GM21515 (cell line): ENCODE measurements around the gene S100A12.
"Not testable (repeated sequence)": the region's sequence is repeated elsewhere in the genome, so short reads cannot be mapped to it uniquely, and the experiment has no call there.

ENCODE experiments used
- ATAC-seq: cut with Tn5 transposase; IDR thresholded peaks from one replicate; pipeline ENCODE4 v1.9.1; 2021; ENCODE audit not compliant: unreplicated experiment

The S100A12 gene

DNA sequence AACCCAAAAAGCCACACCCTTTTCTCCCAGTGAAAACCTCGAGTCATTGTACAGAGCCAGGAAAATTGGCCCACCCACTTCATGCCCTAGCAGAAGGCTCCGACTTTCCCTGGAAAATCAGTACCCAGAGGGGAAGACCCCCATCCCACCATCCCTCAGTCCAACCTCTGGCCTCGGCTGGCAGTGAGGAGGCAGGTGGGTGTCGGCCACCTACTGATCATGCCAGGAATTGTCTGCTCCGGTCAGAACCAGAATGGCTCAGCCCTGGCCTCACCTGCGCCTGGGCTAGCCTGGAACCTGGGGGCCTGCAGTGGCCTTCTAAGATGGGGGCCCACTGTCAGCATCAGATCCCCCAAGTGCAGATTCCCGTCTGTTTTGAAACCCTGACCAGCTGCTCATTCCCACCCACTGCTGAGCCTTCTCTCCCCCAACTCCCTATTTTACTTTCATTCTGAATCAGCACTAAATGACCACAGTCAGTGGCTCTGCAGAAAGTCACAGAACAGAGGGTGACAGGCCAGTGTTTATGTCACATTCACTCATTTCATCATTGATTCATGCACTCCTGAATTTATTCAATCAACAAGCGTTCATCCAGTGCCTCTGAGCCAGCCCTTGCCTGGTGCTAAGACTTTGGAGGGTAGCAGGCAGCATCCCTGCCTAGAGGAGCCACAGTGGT is 20.8 kb downstream of the S100A12 start:
- no peak for ATAC-seq

DNA sequence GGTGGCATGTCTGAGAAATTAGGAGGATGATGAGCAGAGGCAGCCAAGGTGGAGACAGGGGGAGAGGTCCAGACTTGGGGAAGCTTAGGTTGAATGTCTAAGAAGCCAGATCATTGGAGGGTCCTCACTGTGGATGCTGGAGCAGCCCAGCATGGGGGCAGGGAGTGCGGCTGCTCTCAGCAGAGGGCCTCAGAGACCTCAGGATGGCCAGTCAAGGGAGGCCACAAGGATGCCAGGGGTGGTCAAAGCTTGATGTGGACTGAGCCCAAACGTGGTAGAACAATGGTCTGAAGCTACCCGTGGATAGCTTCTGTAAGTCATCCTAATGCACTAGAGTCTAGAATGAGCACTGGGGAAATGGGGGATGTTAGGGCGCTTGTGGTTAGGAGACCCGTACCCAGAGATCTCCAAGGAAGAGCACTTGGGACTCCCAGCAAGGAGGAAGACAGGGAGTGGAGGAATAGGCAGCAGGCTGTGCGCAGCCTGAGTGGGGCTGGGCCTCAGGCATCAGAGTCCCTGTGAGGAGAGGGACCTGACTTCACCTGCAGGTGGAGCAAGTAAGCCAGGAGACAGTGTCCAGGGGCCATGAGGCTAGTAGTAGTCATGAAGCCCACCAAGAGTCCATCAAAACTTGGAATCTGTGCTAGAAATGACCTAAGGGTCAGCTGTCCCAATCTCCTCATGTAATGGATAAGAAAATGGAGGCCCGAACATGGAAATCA is 22.0 kb downstream of the S100A12 start:
- ATAC-seq, result no peak

DNA sequence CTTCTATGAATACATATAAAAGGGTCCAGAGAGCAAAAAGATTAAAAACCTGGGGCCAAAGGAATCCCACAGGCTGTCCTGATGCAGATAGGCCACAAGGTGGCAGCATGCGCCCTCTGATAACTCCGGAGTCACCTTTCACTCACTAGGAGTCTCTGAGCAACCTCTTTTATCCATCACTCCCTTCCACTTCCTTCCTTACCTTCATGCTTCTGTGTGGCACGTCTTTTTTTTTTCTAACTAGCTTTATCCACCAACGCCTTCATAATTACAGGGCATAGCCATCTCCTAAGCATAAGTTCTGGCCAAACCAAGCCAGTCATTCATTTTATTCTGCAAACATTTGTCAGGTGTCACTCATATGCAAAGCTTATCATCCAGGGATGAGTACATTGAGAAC is 22.9 kb downstream of the S100A12 start:
- ATAC-seq, result no peak

- no peak for ATAC-seq
These were observed 25.0 kb downstream of the S100A12 start for GRCh38 chr1:153350321-153350957.

GRCh38 chr1:153349363-153350320 is 25.8 kb downstream of the S100A12 start:
- no peak for ATAC-seq

DNA sequence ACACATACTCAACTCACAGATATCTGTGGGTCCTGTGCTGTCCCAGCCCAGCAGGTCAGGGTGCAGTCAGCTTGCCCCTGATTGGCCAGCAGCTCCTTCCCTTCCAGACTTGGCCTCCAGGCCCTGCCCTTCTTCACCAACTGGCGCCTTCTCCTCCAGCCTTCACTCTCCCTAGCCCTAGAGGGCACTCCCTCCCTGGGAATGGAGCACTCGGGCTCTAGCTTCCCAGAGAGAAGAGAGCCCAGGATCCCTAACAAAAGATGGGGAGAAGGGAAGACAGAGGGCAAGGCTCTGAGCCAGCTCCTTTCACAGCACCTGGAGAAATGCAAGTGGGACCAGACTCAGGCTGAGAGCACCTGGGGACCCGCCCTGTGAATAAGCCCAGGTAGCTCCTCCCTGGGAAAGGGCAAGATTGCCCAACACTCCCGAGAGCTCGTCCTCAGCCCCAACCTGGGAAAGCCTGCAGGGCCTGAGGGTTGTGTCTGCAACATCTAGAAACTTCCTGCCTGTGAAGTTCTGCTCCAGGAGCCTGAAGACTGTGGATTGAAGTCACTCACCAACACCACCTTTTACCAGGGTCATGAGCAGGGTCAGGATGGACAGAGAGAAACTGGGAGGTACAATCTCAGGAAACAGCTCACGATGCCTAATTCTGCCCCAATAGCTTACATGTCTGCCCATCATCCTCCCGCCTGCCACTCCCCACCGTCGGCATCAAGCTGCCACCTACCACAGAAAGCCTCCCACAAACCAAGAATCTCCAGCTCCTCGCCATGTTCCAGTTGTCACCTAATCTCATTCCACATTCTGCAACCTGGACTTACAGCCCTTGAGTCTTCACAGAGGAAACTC is 26.7 kb downstream of the S100A12 start, which contains the start of gene PGLYRP4:
Gene PGLYRP4, minus strand, starts transcription at position 331 of the 852 bp plus-strand sequence. CDS start 909 bp downstream, outside the sequence.
- ATAC-seq, result no peak

DNA sequence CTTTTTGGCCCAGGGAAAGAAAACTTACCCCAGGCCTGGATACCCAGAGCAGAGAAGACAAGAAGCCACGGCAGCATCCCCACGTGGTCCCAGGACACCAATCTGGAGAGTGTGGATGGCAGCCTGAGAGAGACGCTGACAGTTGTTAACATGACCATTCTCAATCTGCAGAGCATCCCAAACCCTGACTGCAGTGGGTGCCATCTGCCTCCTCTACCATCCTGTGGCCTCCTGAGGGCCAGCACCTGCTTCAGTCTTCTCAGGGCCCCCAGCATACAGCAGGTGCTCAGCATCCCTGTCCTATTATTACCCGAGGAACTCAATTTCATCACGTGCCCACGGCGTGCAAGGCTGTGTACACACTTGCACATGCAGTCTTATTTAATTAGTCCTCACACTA is 27.6 kb downstream of the S100A12 start:
- ATAC-seq, result no peak

- ATAC-seq, result not testable (repeated sequence)
These were observed 28.4 kb downstream of the S100A12 start for GRCh38 chr1:153347049-153347448.

- ATAC-seq, result no peak
These were observed 29.2 kb downstream of the S100A12 start for GRCh38 chr1:153346077-153346723.

- no peak for ATAC-seq
These were observed 30.0 kb downstream of the S100A12 start for GRCh38 chr1:153345187-153346076.

- no peak for ATAC-seq
These were observed 30.7 kb downstream of the S100A12 start for GRCh38 chr1:153344718-153345025.

DNA sequence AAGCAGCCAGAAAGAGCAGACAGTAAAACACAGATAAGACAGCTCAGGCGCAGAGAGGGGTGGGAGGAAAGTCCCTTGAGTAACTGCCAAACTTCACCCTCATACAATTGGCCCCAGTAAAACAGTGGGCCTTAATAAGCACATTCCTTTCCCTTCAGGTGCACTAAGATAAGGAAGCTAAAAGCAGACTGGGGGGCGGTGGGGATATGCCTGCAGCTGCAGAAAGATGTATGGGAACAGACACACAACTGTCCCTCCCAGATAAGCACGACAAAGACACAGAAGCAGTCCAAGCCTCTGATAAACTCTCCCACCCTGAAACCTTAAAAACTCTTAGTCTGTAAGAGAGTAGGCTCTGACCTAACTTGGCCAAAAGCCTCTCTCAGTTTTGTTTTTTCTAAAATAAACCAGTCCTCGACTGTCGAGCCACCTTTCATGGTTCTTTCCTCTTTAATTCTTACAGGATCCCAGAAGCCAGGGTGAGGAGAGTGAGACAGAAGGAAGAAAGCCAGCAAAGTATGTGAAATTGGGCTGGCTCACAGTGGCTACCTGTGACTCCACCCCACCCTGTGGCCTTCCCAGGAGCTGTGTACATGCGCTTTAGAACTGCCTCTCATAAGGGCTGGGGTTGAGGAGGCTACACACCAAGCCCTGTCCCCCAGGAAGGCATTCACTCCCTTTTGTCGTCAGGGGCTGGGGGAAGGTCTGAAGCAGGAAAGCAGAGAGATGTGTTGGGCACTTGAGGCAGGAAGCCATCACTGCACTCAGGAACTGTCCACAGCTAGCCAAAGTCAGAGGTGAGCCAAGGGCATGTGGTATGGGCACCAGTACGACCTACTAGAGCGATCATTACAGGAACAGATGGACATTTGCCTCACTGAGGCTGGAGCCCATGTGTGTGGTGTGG is 31.4 kb downstream of the S100A12 start:
- ATAC-seq, result no peak

DNA sequence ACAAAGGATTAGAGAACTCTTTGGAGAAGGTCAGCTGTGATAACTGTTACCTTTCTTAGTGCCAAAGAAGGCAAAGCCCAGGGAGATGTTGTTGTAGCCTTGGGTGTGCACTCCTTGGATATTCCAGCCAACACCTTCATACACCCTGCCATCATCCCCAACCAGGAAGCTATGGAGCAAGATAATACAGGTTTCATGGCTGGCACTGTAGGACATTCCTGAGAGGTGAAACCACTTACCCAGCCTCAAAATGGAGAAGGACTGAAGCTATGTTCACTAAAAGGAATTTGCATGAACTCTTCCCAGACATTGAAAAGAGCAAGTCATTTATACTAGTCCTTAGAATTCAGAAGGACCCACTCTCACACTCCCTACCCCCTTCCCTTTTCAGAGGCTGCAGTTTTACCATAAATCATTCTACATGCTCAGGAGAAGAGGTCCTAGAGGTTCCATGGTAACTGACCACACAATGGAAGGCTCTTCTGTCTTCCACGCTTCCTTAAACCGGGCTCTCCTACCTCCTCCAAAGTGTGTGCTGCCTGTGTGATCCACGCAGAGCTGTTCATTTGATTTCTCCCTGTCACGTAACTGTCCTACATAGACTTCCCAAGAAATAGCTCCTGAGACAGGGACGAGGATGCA is 32.3 kb downstream of the S100A12 start:
- no peak for ATAC-seq

GRCh38 chr1:153342178-153342577 is 33.2 kb downstream of the S100A12 start:
- no peak for ATAC-seq

DNA sequence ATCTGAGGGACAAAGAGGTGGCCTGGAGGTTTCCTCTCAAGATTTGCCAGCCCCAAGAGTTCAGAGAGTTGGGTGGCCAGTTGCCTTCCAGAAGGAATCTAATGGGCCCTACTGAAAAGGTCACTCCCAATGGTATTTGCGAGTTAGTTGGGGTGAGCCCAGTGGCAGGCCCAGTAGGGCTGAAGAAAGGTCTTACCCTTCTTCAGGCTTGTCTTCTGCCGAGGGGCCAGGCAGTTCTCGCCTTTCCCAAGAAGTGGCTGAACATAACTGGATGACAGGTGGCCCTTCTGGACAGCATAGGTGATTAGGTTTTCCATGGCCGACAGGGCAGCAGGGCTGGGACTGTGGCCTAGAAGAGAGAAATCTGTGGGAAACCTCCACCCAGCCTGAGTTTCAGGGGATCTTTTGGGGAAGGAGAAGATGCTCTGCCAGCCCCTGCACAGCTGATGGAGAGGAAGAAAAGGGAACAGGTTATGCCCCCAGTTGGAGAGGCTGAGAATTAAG is 33.9 kb downstream of the S100A12 start:
- no peak for ATAC-seq

- no peak for ATAC-seq
These were observed 35.1 kb downstream of the S100A12 start for GRCh38 chr1:153340356-153340755.

- no peak for ATAC-seq
These were observed 35.6 kb downstream of the S100A12 start for GRCh38 chr1:153339802-153340201.
